ENCODE measurements around the gene TMEM233. TPM values are rescaled to one million over a fixed set of nuclear protein-coding genes. Genes with fewer than 3 reads are reported as not detected.
"Not testable (repeated sequence)": the region's sequence is repeated elsewhere in the genome, so short reads cannot be mapped to it uniquely, and the experiment has no call there.

Gene TMEM233
- total RNA-seq, 2 donors from 2014 or later: not detected

DNA sequence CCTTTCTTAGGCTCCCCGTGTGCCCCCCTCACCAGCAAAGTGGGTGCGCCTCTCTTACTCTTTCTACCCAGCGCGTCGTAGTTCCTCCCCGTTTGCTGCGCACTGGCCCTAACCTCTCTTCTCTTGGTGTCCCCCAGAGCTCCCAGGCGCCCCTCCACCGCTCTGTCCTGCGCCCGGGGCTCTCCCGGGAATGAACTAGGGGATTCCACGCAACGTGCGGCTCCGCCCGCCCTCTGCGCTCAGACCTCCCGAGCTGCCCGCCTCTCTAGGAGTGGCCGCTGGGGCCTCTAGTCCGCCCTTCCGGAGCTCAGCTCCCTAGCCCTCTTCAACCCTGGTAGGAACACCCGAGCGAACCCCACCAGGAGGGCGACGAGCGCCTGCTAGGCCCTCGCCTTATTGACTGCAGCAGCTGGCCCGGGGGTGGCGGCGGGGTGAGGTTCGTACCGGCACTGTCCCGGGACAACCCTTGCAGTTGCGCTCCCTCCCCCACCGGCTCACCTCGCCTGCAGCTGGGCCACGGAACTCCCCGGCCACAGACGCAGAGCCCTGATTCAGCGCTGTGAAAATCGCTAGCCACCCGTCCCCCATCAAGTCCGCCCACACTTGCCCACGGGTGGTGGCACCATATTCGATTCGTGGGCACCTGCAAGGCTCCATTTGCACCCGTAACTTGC, 1.3 kb downstream of the TMEM233 start:
- H3K27ac Mint-ChIP-seq: no peak overlapping the region
- ATAC-seq (no peak), DNase-seq (ENCODE audit: low spot score in 2 of 2) (no peak)
- peaks cover 3 to 4% of the 10 kb centered on the region in 2 donors for H3K9me3 Mint-ChIP-seq
- peaks cover 9 to 12% of the 10 kb centered on the region in 2 donors for H3K36me3 Mint-ChIP-seq

DNA sequence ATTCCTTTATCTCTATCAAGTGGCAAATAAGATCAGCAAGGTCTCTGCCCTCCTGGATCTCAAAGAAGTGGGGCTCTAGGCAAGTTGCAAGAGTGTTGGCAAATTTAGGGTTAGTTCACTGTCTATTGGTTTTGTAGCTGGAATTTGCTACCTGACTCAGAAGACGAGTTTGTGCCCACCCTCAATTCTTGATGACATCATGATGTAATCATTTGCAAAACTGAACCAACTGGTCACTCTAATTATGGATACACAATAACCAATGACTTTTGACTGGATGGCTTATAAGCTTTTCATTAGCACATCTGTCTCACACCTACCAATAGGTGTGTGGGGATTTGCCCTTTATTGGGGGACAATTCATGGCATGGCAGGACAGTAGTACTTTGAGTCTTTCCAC, 4.6 kb downstream of the TMEM233 start:
- no peak overlapping the region for H3K27ac Mint-ChIP-seq
- ATAC-seq (no peak), DNase-seq (ENCODE audit: low spot score in 2 of 2) (no peak)
- peaks cover 9 to 12% of the 10 kb centered on the region in 2 donors for H3K36me3 Mint-ChIP-seq
- peaks cover 3 to 4% of the 10 kb centered on the region in 2 donors for H3K9me3 Mint-ChIP-seq

DNA sequence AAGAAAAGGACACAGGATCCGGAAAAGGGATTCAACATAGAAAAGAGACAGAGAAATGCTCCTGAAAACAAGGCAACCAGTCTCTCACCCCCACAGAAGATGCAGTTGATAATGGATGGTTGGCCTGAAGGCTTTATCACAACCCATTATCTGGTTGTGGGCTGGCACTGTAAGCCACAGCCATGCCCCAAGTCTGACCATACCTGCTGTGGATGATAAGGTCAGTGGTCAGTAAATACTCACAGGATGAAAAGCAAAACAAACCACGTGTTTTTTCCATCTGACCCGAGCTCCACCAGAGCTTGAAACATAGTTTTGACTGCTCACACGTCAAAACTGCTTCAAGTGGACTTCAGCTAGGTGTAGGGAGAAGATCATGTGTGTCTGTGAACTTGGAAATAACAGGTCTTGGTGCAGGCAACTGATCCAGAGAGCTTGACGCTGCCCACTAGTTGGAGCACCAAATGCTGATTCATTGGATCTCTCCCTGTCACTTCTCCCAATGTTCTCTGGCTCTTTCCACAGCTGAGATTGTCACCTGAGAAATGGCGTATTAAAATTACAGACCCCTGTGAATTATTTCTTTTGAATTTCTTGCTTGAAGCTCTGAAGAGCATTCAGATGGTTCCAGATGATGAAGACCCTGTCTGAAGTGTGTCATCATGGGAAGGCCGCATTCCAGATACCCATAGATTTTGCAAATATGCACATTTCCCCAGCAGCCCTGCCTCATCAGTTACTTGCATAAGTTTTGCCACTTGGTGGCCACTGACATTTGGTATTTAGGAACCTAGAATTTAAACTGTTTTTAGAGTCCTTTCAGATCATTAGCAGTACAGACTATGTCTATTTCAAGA, 8.5 kb downstream of the TMEM233 start:
- no peak for ATAC-seq
- DNase-seq (ENCODE audit: low spot score in 2 of 2): no peak
- Mint-ChIP-seq H3K27ac (no peak overlapping the region), H3K36me3 (no peaks in the 10 kb centered on the region), H3K9me3 (no peaks in the 10 kb centered on the region)

DNA sequence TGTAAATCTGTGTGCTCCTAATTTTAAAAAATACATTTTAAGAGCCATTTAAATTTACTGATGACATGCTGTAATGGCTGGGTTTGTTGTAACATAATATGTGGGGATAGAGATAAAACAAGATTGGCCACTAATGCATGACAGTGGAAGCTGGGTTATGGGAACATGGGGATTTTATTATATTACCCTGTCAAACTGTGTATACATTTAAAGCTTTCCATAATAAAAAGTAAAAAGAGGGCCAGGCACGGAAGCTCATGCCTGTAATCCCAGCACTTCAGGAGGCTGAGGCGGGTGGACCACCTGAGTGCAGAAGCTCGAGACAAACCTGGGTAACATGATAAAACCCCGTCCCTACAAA, 9.1 kb downstream of the TMEM233 start:
- ATAC-seq: no peak
- no peaks in the 10 kb centered on the region for H3K9me3 Mint-ChIP-seq
- no peak overlapping the region for H3K27ac Mint-ChIP-seq
- H3K36me3 Mint-ChIP-seq: no peaks in the 10 kb centered on the region
- DNase-seq (ENCODE audit: low spot score in 2 of 2): no peak

DNA sequence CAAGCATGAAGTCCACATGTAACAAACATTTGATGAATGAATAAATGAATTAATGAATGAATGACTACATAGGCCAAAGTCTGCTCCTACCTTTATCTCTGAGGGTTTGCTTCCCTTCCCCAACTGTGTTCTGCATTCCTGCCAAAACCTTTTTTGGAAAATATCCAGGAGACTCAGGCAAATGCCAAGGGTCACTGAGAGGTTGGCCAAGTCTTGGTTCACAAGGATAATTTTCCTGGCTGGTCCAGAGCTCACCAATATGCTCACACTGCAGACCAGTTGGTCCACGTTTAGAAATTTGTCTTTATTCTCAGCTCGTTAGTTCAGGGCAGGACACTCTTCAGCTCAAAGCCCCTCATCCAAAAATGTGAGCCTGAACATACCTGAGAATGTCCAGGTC, 10.2 kb downstream of the TMEM233 start:
- ATAC-seq: no peak
- H3K36me3 Mint-ChIP-seq: peaks cover 0 to 2% of the 10 kb centered on the region in 2 donors
- no peak for DNase-seq (ENCODE audit: low spot score in 2 of 2)
- H3K9me3 Mint-ChIP-seq: peaks cover 0 to 7% of the 10 kb centered on the region in 2 donors
- H3K27ac Mint-ChIP-seq: no peak overlapping the region

DNA sequence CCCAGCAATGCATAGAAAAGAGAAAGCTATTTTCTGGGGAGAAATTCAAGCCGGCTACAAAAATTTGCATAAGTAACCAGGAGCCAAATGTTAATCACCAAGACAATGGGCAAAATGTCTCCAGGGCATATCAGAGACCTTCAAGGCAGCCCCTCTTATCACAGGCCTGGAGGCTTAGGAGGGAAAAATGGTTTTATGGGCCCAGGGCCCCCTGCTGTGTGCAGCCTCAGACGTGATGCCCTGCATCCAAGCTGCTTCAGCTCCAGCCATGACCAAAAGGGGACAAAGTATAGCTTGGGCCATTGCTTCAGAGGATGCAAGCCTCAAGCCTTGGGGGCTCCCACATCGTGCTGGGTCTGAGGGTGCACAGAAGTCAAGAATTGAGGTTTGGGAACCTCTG, 15.8 kb downstream of the TMEM233 start:
- Mint-ChIP-seq H3K27ac (no peak overlapping the region), H3K36me3 (peaks cover 8 to 13% of the 10 kb centered on the region in 2 donors), H3K9me3 (peaks cover 3 to 23% of the 10 kb centered on the region in 2 donors)
- ATAC-seq (no peak), DNase-seq (ENCODE audit: low spot score in 2 of 2) (no peak)

DNA sequence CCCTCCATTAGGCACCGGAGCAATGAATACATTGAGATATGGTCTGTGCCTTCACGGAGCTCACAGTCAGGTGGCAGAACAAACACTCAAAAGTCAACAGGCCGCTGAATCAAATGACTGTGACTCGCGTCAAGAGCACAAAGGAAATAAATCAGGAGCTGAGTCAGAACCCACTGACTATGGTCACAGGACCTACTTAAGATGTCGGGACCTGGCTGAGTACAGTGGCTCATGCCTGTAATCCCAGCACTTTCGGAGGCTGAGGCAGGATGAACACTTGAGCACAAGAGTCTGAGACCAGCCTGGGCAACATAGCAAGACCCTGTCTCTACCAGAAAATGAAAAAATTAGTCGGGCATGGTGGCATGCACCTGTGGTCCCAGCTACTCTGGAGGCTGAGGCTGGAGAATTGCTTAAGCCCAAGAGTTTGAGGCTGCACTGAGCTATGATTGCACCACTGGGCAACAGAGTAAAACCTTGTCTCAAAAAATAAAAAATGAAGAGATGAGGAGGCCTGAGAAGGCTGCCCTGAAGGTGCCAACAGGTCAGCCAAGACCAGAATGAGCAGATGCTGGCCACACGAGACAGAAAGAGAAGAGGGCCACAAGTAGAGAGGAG, 19.9 kb downstream of the TMEM233 start:
- DNase-seq (ENCODE audit: low spot score in 2 of 2): no peak

DNA sequence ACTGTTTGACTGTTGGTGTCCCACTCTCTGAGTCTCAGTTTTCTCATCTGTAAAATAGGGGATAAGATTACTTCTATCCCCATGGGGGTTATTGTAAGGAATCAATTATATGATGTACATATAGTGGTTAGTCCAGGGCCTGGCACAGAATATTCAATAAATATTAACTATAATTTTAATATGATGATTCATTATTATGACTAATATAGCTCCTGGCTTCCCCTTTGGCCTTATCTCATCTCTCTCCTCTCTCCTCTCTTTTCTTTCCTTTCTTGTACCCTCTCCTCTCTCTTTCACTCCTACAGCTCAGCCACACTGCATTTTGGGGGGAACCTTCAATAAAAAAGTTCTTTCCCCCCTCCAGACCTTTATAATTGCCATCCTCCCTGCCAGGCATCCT, 21.1 kb downstream of the TMEM233 start:
- peaks cover 5 to 23% of the 10 kb centered on the region in 2 donors for H3K36me3 Mint-ChIP-seq
- no peak for ATAC-seq
- no peak overlapping the region for H3K27ac Mint-ChIP-seq
- no peak for DNase-seq (ENCODE audit: low spot score in 2 of 2)
- H3K9me3 Mint-ChIP-seq: peaks cover 5 to 20% of the 10 kb centered on the region in 2 donors

More for the DNA sequence above, 19.9 kb downstream of the TMEM233 start:
- Mint-ChIP-seq H3K36me3 (peaks cover 9 to 20% of the 10 kb centered on the region in 2 donors), H3K9me3 (peaks cover 3 to 19% of the 10 kb centered on the region in 2 donors), H3K27ac (peak overlapping the region in 1 of 2 donors; percentile 16)
- ATAC-seq: peak in 1 of 2 donors; percentile 70

DNA sequence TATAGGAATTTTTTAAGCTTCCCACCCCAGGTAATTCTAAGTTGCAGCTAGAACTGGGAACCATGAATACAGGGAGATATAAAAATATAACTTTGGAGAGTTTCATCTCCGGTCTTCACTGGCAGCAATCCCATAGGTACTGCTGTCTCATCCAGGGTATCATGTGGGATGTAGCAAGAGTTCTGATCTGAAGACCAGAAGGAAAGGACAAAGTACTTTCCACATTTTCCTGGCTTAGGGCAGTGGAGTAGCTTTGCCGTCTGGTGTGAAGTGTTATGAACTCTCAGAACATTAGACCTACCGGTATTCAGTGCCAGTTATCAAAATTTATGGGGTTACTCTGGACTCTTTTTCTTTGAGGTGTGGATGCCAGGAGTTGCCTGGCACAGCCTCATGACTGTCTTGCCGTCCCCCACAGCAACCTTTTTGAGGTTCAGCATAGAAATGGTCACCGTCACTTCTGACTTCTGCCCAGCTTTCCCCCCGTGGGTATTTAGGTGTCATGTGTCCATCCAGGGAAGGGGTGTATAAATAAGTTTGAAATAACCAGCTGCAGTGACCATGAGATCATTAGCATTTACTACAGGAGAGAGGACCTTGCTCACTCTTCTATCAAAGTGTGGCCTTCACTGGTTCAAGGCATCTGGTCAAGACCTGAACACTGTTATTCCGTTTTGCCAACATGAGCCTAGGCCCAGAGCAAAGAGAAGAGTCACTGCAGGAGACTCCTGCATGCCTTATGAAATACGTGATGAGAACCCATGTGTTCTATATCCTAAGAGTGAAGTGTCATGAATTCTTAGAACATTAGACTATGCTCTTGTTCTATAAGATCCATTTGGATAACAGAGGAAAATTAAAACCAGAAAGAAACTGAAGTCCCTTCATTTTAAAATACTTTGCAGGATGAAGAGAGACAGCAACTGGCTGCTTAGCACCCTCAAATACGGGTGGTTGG, 22.2 kb downstream of the TMEM233 start:
- Mint-ChIP-seq H3K9me3 (peaks cover 5 to 10% of the 10 kb centered on the region in 2 donors), H3K36me3 (peaks cover 5 to 17% of the 10 kb centered on the region in 2 donors), H3K27ac (no peak overlapping the region)
- DNase-seq (ENCODE audit: low spot score in 2 of 2): no peak
- no peak for ATAC-seq

DNA sequence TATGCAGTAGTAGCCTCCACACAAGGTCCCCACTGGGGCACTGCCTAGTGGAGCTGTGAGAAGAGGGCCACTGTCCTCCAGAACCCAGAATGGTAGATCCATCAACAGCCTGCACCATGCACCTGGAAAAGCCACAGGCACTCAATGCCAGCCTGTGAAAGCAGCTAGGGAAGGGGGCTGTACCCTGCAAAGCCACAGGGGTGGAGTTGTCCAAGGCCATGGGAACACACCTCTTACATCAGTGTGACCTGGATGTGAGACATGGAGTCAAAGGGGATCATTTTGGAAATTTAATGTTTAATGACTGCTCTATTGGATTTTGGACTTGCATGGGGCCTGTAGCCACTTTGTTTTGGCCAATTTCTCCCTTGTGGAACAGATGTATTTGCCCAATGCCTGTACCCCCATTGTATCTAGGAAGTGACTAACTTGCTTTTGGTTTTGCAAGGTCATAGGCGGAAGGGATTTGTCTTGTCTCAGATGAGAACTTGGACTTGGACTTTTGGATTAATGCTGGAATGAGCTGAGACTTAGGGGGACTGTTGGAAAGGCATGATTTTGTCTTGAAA, 24.8 kb downstream of the TMEM233 start:
- not testable (repeated sequence) for ATAC-seq; DNase-seq (ENCODE audit: low spot score in 2 of 2); H3K27ac Mint-ChIP-seq; H3K9me3 Mint-ChIP-seq
- peaks cover 5 to 15% of the 10 kb centered on the region in 2 donors for H3K36me3 Mint-ChIP-seq

DNA sequence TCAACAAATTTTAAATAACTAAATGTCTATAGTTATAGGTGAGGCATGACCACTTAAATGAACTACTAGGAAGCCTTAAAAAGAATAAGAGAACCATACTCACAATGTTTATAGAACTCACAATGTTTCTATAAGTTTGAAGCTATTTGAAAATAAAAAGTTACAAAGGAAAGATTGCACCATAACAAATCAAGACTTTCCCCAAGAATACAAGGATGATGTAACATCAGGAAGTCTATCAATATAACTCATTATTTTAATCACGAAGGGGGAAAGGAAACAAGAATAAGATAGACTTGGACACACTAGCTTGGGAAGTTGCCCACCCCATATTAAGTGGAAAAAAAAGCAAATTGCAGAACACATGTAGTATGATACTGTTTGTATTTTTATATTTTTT, 26.9 kb downstream of the TMEM233 start:
- H3K36me3 Mint-ChIP-seq: peaks cover 5 to 15% of the 10 kb centered on the region in 2 donors
- DNase-seq (ENCODE audit: low spot score in 2 of 2): no peak
- ATAC-seq: no peak
- peaks cover 5 to 9% of the 10 kb centered on the region in 2 donors for H3K9me3 Mint-ChIP-seq
- no peak overlapping the region for H3K27ac Mint-ChIP-seq

DNA sequence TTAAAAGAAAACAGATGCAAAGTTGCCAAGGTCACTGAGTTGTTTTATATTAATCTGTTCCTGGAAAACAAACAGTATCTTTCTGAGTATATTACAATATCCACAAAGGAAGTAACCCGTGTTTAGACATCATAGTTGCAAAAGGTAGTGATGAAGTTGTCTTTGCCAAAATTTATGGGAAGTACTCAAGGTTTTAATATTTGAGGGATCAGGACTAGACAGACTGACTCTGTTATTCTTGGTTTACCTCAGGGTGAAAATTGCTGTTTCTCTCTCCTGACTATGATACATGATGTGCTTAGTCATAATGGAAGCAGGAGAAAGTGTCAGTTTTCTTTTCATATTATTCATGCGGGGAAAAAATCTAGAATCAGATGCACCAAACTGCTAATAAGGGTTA, 28.3 kb downstream of the TMEM233 start:
- Mint-ChIP-seq H3K36me3 (peaks cover 5 to 15% of the 10 kb centered on the region in 2 donors), H3K9me3 (peaks cover 5 to 9% of the 10 kb centered on the region in 2 donors), H3K27ac (no peak overlapping the region)
- DNase-seq (ENCODE audit: low spot score in 2 of 2): no peak
- ATAC-seq: peak in 1 of 2 donors; percentile 87

DNA sequence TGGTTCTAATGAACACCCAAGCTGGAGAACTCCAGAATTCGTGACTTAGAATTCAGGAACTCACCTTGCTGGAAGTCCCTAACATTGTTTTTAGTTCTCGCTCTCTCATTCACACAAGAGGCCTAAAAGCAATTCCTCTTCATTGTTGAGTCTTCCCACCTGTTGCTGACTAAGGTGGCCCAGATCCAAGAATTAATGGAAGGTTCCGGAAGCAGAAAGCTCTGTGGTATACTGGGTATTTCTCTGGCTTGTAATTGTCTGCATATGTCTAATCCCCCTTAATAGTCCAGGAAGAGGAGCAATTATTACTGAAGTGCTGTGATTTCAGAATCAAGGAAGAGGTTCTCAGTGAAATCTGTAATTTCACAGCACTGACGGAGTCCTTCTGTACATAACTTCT, 31.4 kb downstream of the TMEM233 start:
- DNase-seq (ENCODE audit: low spot score in 2 of 2) (no peak), ATAC-seq (no peak)
- Mint-ChIP-seq H3K27ac (no peak overlapping the region), H3K36me3 (no peaks in the 10 kb centered on the region), H3K9me3 (no peaks in the 10 kb centered on the region)

DNA sequence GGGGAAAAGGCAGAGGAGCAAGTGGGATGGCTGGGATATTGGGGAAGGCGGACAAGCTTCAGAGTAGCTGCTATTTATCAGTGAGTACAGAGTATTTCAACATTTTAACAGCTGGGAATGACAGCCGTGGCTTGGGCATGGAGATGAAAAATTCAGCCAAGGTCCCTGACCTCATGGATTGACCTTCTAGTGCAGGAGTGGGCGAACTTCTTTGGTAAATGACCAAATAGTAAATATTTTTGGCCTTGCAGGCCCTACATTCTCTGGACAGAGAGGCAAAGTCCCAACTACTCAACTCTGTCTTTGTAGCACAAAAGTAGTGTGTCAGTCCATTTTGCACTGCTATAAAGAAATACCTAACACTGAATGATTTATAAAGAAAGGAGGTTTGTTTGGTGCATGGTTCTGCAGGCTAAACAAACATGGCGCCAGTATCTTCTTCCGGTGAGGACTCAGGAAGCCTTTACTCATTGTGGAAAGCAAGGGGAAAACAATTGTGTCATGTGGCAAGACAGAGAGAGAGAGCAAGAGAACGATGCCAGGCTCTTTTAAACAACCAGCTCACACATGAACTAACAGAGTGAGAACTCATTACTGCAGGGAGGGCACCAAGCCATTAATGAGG, 33.6 kb downstream of the TMEM233 start:
- Mint-ChIP-seq H3K9me3 (no peaks in the 10 kb centered on the region), H3K36me3 (no peaks in the 10 kb centered on the region), H3K27ac (no peak overlapping the region)
- ATAC-seq: no peak
- no peak for DNase-seq (ENCODE audit: low spot score in 2 of 2)

DNA sequence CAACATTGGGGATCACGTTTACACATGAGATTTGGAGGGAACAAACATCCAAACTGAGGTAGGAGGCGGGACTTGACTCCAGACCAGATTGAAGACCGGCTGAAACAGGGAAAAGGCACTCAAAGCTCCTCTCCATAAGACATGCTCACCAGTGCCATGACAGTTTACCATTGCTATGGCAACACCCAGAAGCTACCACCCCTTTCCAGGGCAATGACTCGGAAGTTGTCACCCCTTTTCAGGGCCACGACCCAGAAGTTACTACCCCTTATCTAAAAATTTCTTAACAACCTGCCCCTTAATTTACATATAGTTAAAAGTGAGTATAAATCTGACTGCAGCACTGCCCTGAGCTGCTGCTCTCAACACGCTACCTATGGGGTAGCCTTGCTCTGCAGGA, 34.1 kb downstream of the TMEM233 start:
- ATAC-seq: no peak

More for the DNA sequence above, 34.1 kb downstream of the TMEM233 start:
- H3K9me3 Mint-ChIP-seq: no peaks in the 10 kb centered on the region
- no peak for DNase-seq (ENCODE audit: low spot score in 2 of 2)
- H3K36me3 Mint-ChIP-seq: no peaks in the 10 kb centered on the region
- no peak overlapping the region for H3K27ac Mint-ChIP-seq
